GM18520 (cell line): Measurements from ENCODE around the gene TGIF1.
"Not testable (repeated sequence)": the region's sequence is repeated elsewhere in the genome, so short reads cannot be mapped to it uniquely, and the experiment has no call there.

Source experiments
- ATAC-seq: cut with Tn5 transposase; IDR thresholded peaks from one replicate; pipeline ENCODE4 v1.9.1; 2021; ENCODE audit not compliant: unreplicated experiment

Gene TGIF1

DNA sequence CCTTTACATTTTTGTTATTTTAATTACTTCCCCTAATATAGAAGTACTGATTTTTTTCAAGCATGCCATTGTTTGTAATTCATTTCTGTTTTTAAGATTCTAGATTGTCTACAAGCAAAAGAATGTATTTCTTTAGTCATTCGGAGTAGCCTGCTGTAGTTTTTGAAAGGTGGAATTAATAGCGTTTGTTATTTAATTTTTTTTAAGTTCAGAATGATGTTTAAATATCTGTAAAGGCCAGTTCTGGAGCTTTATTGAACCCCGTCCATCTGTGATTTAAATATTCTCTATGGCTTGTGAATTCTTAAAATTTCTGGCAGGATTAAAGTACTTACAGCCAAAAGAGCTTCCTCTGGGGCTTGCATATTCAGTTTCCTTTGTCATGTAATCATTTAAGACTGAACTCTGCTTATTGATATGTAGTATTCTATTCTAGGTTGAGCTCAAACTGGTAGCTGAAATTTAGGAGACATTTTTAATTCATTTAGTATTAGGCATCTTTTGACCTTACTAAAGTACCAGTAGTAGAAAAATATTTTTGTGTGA, 5.2 kb downstream of the TGIF1 start:
- ATAC-seq, result no peak

DNA sequence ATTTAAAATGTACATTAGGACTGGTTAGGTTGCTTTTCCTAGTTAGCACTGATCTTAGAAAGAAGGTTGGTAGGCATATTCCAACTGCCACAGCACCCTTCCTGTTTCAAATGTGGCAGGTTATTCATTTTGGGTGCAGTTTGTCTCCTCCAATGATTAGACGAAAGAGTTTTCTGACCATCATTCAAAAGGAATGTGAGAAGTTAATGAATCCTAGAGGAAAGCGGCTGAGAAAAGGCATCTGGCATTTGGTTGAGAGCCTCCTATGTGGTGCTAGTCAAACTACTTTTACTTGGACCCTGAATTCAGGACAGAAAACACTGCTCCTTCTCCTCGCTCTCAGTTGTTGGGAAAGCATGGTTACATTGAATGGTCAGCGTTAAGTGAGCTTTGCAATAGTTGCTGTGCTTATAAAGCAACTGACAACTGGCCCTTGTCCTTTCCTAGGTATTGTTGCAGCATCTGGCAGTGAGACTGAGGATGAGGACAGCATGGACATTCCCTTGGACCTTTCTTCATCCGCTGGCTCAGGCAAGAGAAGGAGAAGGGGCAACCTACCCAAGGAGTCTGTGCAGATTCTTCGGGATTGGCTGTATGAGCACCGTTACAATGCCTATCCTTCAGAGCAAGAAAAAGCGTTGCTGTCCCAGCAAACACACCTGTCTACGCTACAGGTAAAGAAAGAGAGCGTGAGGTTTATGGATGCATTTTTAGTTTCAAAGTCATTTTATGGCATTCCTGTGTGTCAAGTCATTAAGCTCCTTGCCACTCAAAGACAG, 6.1 kb downstream of the TGIF1 start:
- ATAC-seq, result no peak

DNA sequence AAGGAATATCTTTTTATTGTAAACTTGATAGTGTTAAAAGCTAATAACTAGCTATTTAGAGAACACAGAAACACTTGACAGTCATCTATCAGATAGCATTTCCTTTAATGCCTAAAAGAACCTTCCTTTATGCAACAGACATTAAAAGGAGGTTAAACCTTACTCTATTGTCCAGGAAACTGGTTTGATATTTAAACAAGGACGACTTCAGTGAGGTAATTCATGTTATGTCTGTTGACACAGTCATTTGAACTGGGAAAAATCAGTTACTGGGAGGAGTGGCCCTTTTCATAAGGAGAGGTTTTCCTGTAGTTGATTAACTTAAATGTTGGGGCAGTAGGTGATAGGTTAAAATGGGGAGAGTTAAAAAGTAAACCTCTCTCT, 6.7 kb downstream of the TGIF1 start:
- ATAC-seq, result no peak

DNA sequence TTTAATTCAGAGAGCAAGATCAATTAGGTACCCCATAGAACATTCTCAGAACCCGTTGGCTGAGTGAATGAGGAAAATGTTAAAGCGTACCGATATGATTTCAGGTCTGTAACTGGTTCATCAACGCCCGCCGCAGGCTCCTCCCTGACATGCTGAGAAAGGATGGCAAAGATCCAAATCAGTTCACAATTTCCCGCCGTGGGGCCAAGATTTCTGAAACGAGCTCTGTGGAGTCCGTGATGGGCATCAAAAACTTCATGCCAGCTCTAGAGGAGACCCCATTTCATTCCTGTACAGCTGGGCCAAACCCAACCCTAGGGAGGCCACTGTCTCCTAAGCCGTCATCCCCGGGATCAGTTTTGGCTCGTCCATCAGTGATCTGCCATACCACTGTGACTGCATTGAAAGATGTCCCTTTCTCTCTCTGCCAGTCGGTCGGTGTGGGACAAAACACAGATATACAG, 7.3 kb downstream of the TGIF1 start:
- no peak for ATAC-seq

DNA sequence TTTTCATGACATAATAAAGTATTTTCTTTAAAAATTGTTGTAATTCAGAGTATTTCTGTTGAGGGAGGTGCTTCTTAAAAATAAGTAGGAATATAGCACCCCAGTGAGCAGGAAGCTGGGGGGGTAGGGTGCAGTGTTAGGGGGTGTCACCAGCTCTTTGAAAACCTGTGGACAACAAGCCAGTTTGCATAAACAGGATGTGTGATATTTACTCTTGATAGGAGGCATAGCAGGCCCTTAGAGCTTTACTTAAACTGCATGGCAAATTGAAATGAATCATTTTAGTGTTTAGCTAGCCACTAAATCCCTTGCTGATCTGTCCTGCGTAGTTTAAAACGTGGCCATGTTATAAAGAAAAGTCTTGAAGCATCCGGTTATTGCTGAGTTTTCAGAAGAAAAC, 8.4 kb downstream of the TGIF1 start:
- ATAC-seq, result no peak

DNA sequence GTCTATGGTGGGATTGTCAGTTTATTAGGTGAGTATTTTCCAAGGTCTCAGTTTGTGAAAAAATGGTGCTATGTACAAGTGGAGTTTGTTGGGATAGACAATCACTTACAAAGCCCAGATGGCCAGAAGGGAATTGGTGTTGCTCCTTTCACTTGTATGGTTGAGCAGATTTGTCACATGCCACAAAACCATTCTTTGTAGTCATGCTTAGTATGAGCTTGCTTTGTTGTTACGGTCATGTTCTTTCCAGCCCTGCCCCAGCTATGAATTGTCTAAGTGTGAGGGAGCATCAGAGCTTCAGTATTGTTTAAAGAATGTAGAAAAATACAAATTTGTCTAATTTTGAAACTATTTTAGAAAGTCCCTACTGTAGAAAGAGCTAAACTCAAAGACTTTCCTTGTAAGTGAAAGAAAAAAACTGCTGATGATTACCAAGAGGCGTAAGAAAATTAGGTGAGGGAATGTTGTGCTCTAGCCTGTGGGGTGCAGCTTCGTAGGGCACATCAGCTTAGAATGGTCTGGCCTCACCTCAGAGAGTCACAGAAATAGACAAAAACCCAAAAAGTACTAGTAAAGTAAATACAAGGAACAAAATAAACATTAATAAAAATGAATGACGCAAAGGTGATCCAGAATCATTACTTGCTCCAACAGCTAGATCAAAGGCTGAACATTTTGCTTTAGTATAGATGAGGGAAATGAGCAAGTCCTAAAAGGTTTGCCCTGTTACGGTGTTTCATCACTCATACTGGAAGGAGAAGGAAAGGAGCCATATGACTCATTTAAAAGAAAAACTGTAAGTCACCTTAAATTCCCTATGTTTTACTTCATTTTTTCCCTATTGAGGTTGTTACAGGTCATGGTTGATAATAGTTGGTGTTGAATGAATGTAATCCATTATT, 9.2 kb downstream of the TGIF1 start:
- no peak for ATAC-seq

DNA sequence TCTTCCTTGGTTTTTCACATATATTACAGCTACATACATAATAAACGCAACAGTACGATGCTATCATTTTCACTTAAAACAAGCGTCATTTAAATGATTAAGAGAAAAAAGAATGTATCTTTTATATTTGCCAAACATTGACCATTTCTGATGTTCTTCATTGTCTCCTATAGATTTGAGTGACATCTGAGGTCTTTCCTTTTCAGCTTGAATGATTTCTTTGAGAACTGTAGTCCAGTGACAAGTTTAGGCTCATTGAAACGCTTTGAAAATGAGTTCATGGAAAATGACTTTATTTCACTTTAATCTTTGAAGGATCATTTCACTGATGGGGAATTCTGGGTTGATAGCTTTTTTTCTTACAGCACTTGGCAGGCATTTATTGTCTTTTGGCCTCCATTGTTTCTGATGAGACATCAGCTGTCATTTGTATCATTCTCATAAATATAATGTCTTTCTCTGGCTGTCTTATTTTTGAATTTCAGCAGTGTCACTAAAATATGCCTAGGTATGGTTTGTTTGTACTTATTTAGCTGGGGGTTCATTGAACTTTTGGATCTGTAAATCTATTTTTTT, 10.9 kb downstream of the TGIF1 start:
- no peak for ATAC-seq

DNA sequence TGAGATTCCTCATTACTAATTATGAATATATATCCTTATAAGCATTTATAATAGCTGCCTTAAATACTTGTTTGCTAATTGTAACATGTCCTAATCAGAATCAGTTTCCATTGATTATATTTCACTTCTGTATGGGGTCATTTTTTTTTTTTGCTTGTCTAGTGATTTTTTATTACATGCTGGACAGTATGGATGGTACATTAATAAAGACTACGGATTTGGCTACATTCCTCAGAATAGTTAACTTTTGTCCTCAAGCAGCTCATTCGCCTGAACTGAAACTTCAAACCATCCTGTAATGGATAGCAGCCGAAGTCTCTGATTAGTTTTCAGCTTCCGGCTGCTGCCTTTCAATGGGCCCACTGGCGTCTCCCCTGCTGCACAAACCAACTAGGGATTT, 11.7 kb downstream of the TGIF1 start:
- ATAC-seq, result no peak

DNA sequence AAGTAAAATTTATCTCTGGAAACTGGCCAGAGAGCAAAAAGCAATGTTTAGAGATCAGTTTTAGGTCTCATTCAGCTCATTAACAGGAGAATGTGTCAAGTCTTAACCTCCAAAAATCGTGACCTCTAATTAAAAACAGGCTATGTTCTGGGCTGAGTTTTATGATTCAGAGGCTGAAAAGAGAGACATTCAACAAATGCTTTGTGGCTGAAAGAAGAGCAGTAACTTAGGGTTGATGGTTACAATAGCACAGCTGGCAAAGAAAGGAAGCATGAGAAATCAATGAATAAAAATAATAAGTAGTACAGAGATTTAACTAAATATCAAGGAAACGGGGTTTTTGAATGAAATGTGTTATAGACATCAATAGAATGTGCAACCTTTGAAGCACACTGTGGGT, 13.1 kb downstream of the TGIF1 start:
- ATAC-seq, result no peak

DNA sequence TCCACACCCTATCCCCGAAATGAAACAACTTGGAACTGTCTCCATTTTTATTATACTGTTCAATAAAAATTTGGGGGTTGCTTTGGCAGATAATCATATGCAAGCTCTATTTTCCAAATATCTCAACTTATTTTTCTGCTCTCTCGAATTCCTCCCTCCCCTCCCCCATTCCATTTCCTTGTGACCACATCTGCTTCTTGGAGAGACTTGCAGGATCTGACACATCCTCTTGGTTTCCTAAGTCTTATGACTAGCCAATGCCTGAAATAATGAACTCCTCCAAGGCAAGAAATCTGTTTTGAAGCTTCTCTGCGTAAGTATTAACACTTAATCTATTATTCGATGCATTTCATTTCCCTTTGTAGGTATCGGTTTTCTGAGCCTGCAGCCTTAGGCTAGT, 16.1 kb downstream of the TGIF1 start:
- ATAC-seq, result no peak

DNA sequence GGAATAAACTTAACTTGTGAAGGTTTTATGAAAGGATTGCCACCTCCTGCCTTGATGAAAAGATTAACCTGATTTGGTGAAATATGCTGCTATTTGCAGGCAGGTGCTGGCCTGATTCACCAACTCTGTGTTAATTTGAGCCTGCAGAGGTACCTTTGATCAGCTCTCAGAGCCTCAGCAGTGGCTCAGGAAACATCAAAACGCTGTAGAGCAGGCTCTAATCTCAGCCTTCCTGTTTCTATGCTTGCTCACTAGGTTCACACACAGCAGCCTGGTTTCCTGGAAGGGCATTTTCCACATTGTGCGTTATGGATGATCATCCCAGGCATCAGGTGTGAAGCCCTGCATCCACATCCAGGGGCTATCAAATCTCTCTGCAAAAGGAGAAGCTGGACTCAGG, 16.9 kb downstream of the TGIF1 start:
- no peak for ATAC-seq

DNA sequence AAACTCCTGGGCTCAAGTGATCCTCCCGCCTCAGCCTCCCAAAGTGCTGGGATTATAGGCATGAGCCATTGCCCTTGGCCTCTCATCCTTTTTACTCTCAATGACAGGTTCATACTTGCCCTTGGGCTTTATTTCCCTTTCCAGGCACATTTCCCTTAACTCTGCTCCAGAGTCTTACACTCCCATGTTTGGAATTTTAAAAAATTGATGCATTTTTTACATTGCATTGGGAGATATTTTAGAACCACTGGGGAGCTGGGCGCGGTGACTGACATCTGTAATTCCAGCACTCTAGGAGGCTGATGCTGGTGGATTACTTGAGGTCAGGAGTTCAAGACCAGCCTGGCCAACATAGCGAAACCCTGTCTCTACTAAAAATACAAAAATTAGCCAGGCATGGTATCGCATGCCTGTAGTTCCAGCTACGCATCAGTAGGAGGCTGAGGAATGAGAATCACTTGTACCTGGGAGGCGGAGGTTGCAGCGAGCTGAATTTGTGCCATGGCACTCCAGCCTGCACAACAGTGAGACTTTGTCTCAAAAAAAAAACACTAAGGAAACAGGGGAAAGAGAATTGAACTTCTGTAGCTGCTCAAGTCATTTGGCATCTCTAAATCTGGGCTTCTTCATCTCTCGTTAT, 18.2 kb downstream of the TGIF1 start:
- no peak for ATAC-seq

DNA sequence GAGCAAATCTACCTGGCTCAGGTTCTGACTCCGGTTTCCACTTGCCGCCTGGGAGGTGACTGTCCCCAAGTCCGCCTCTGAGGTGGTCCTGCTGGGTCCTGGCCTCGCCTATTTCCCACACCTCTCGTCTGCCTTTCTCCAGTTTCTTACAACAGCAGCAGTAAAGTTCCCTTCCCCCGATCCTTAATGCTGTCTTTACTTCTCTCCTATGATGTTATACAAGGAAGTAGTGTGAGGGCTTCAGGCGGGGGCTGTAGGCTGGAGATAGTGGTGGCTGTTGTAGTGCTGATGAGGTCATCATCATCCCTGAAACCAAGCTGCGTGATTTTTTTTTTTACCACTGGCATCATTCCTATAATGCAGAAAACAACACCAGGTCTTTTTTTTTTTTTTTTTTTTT, 18.9 kb downstream of the TGIF1 start:
- ATAC-seq, result no peak

DNA sequence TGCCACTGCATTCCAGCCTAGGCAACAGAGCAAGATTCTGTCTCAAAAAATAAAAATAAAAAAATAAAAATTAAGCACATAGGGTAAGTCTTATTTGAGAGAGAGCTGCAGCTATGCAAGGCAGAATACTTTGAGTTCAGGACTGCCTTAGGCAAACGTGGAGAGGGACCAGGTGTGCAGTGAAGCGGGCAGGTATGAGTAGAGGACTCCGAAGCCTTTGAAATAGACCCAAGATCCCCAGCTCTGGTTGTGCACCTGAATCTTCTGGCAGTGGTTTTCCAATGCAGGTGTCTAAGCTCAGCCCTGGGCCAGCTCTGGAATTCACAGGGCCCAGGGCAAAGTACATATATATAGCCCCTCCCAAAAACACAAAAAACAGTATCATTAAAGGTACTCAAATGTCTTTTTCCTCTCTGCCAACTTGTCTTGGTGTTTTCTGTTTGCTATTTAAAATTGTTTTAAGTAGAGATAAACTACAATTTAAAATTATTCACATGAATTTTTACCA, 21.2 kb downstream of the TGIF1 start:
- ATAC-seq, result no peak

DNA sequence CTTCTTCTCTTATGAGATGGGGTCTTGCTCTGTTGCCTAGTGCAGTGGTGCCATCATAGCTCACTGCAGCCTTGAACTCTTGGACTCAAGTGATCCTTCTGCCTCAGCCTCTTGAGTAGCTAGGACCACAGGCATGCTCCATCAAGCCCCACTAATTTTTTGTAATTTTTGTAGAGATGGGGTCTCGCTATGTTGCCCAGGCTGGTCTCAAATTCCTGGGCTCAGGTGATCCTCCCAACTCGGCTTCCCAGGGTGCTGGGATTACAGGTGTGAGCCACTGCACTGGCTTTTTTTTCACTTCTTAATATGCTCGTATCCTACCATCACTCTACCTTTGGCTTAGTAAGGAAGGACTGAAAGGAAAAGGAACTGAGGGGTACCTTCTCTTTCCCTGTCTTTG, 22.1 kb downstream of the TGIF1 start:
- not testable (repeated sequence) for ATAC-seq

DNA sequence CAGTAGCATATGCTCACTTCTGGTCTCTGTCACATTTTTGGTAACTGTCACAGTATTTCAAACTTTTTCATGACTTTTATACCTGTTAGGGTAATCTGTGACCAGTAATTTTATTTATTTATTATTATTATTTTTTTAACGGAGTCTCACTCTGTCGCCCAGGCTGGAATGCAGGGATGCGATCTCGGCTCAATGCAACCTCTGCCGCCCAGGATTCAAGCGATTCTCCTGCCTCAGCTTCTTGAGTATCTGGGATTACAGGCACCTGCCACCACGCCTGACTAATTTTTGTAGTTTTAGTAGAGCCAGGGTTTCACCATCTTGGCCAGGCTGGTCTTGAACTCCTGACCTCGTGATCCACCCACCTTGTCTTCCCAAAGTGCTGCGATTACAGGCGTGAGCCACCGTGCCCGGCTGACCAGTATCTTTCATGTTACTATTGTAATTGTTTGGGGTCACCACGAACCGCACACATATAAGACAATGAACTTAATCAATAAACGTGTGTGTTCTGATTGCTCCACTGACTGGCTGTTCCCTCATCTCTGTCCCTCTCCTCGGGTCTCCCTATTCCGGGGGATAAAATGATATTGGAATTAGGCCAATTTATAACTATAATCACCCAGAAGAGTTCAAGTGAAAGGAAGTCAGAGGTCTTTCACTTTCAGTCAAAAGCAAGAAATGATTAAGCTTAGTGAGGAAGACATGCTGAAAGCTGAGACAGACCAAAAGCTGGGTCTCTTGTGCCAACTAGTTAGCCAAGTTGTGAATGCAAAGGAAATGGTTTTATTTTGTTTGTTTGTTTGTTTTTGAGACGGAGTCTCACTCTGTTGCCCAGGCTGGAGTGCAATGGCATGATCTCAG, 22.9 kb downstream of the TGIF1 start:
- no peak for ATAC-seq

DNA sequence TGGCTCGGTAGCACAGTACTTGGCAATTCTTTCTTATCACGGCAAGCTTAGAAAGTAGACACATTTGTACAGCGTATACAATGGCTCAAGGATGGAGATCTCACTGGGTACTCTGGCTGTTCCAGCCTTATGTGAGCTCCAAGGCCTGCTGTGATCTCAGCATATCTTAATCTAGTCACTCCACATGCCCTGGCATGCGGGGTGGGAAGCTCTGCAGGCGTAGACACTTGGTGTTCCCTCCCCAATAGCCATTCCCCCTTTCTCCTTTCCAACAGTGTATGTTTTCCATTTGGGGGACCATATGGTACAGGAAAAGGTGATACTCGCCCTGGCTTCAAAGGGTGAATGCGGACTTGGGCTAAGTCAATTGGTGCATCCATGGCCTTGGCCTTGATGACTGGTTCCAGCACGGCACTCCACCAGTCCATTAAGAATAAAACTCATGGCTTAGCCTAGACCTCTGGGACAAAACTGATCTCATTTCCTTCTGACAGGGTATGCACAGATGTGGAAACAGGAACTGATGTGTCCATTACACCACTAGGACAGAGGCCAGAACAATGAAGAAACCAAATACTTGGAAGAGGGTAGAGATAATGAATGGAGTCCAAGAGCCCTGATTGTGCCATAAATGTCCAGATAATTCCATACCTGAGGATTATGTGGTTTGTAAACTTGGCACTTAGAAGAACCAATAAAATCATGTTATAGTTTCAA, 28.4 kb downstream of the TGIF1 start:
- ATAC-seq, result no peak

DNA sequence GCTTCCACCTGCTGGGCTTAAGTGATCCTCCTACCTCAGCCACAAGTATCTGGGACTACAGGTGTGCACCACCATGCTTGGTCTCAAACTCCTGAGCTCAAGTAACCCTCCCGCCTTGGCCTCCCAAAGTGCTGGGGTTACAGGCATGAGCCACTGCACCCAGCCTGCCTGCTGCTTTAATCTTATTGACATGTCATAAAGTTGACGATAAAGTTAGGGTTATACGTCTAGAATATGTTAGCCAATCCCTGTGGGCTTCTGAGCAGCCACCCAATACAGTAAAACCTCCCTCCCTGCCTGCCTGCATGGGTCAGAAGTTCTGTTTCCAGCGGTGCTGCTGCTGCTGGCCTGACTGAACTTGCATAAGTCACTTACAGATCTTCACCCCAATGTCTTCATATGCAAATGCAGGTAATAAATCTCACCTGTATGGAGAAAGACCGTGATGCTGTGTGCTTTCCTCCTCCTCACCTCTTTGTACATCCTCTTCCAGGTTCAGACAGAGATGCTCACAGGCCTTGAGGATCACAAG, 30.1 kb downstream of the TGIF1 start:
- no peak for ATAC-seq
